Astrocyte (in vitro differentiated cells and primary cell): ENCODE data around the gene POLR3C. TPM values are rescaled to one million over a fixed set of nuclear protein-coding genes. Genes with fewer than 3 reads are reported as not detected.

Experiments
- DNase-seq: peaks from one replicate; pipeline ENCODE4 v3.0.0-alpha.2; 2010; ENCODE audit warnings: low read depth
- FAIRE-seq: peaks from 2 replicates; lab custom pipeline; 2011; peaks lifted over from hg19 to GRCh38; lab: Jason Lieb, UNC
- H2AFZ ChIP-seq: 2 replicates; pipeline ENCODE4 v1.6.0; 2012; ENCODE audit warnings: low read depth, low read length, inconsistent platforms
- H3K27ac ChIP-seq: 2 replicates; pipeline ENCODE4 v1.5.1; 2011; ENCODE audit warnings: low read depth, low read length, inconsistent platforms
- H3K27me3 ChIP-seq: 2 replicates; pipeline ENCODE4 v1.6.0; 2011; ENCODE audit warnings: low read length, inconsistent platforms; ENCODE audit not compliant: insufficient read depth
- H3K36me3 ChIP-seq: 2 replicates; pipeline ENCODE4 v1.5.1; 2011; ENCODE audit warnings: low read length, inconsistent platforms; ENCODE audit not compliant: insufficient read depth
- H3K4me1 ChIP-seq: 2 replicates; pipeline ENCODE4 v1.5.1; 2011; ENCODE audit warnings: low read length, inconsistent platforms; ENCODE audit not compliant: insufficient read depth
- H3K4me2 ChIP-seq: 2 replicates; pipeline ENCODE4 v1.6.0; 2012; ENCODE audit warnings: low read length, inconsistent platforms
- H3K4me3 ChIP-seq: 2 replicates; pipeline ENCODE4 v1.5.1; 2011; ENCODE audit warnings: low read depth, mild to moderate bottlenecking, low read length, inconsistent platforms; ENCODE audit not compliant: insufficient read depth
- H3K79me2 ChIP-seq: 2 replicates; pipeline ENCODE4 v1.6.0; 2012; ENCODE audit warnings: mild to moderate bottlenecking, low read length, inconsistent platforms; ENCODE audit not compliant: insufficient read depth
- H3K9ac ChIP-seq: 2 replicates; pipeline ENCODE4 v1.6.0; 2012; ENCODE audit warnings: mild to moderate bottlenecking, low read length, inconsistent platforms
- H3K9me3 ChIP-seq: 2 replicates; pipeline ENCODE4 v1.5.1; 2012; ENCODE audit warnings: low read depth, mild to moderate bottlenecking, low read length, inconsistent platforms; ENCODE audit not compliant: insufficient read depth
- H4K20me1 ChIP-seq: 2 replicates; pipeline ENCODE4 v1.6.0; 2012; ENCODE audit warnings: low read length, inconsistent platforms; ENCODE audit not compliant: insufficient read depth
- H3K27ac Mint-ChIP-seq: one replicate; pipeline ENCODE4 v1.8.0; 2021; ENCODE audit warnings: mild to moderate bottlenecking, mixed read lengths; ENCODE audit not compliant: unreplicated experiment
- H3K27me3 Mint-ChIP-seq: one replicate; pipeline ENCODE4 v1.8.0; 2021; ENCODE audit warnings: low read depth, mixed read lengths; ENCODE audit not compliant: unreplicated experiment
- H3K36me3 Mint-ChIP-seq: one replicate; pipeline ENCODE4 v1.8.0; 2021; ENCODE audit warnings: low read depth, mixed read lengths; ENCODE audit not compliant: unreplicated experiment
- H3K4me1 Mint-ChIP-seq: one replicate; pipeline ENCODE4 v1.8.0; 2021; ENCODE audit warnings: low read depth, mixed read lengths; ENCODE audit not compliant: unreplicated experiment
- H3K4me3 Mint-ChIP-seq: one replicate; pipeline ENCODE4 v1.8.0; 2021; ENCODE audit warnings: mild to moderate bottlenecking, moderate library complexity, mixed read lengths; ENCODE audit not compliant: unreplicated experiment
- H3K9me3 Mint-ChIP-seq: one replicate; pipeline ENCODE4 v1.8.0; 2021; ENCODE audit warnings: mild to moderate bottlenecking, mixed read lengths; ENCODE audit not compliant: unreplicated experiment
- CTCF ChIP-seq: IDR thresholded peaks from 2 replicates; pipeline ENCODE4 v1.5.1; 2011; ENCODE audit warnings: low read depth, mild to moderate bottlenecking, inconsistent platforms, low read length, moderate library complexity; ENCODE audit not compliant: insufficient read depth
- EZH2 ChIP-seq: IDR thresholded peaks from 2 replicates; pipeline ENCODE4 v1.6.1; 2012; ENCODE audit warnings: mild to moderate bottlenecking, low read length, inconsistent platforms; ENCODE audit not compliant: insufficient read depth
- microRNA-seq: library from miRNA; unstranded; fragments of <30 nt; microRNA quantifications from one replicate; pipeline ENCODE4 v1.2.0, GENCODE V29; 2020
- total RNA-seq: library from RNA; stranded (reverse); gene quantifications from 2 replicates; pipeline ENCODE4 v1.2.1, GENCODE V29; 2021

POLR3C gene
- total RNA-seq, 1 donor from 2014 or later, result 43.3 TPM

- no peak for FAIRE-seq
Measured at GRCh38 chr1:145892486-145893087, 68.6 kb downstream of the POLR3C start.

GRCh38 chr1:145893306-145894055 is 69.5 kb downstream of the POLR3C start:
- H3K4me3 Mint-ChIP-seq, result no peak overlapping the region
- Histone ChIP-seq H3K79me2 (no peaks in the 10 kb centered on the region), H3K4me1 (peaks cover 24% of the 10 kb centered on the region), H3K4me2 (peak overlapping the region; percentile 77), H4K20me1 (no peaks in the 10 kb centered on the region), H3K36me3 (no peaks in the 10 kb centered on the region), H3K27me3 (no peaks in the 10 kb centered on the region), H3K4me3 (no peak overlapping the region), H2AFZ (no peak overlapping the region), H3K27ac (no peak overlapping the region), H3K9ac (no peak overlapping the region), H3K9me3 (no peaks in the 10 kb centered on the region)
- FAIRE-seq (no peak), DNase-seq (no peak)
- peaks cover 11% of the 10 kb centered on the region for H3K27me3 Mint-ChIP-seq
- peaks cover 8% of the 10 kb centered on the region for H3K36me3 Mint-ChIP-seq
- peaks cover 20% of the 10 kb centered on the region for H3K4me1 Mint-ChIP-seq
- no peak overlapping the region for H3K27ac Mint-ChIP-seq
- no peaks in the 10 kb centered on the region for H3K9me3 Mint-ChIP-seq
- no peak for TF ChIP-seq EZH2

More at GRCh38 chr1:145892486-145893087, 68.6 kb downstream of the POLR3C start:
- Mint-ChIP-seq H3K27me3 (peaks cover 11% of the 10 kb centered on the region), H3K9me3 (no peaks in the 10 kb centered on the region), H3K36me3 (peaks cover 8% of the 10 kb centered on the region), H3K27ac (peak overlapping the region; percentile 94), H3K4me1 (peaks cover 17% of the 10 kb centered on the region), H3K4me3 (peak overlapping the region; percentile 69)
- Histone ChIP-seq H3K4me1 (peaks cover 24% of the 10 kb centered on the region), H3K9ac (peak overlapping the region; percentile 51), H4K20me1 (no peaks in the 10 kb centered on the region), H3K9me3 (no peaks in the 10 kb centered on the region), H3K27me3 (no peaks in the 10 kb centered on the region), H3K4me2 (peak overlapping the region; percentile 77), H3K4me3 (peak overlapping the region; percentile 11), H3K36me3 (no peaks in the 10 kb centered on the region), H2AFZ (peak overlapping the region; percentile 15), H3K79me2 (no peaks in the 10 kb centered on the region), H3K27ac (peak overlapping the region; percentile 86)
- peak; percentile 59 for DNase-seq
- no peak for TF ChIP-seq EZH2
- TF ChIP-seq CTCF, result no peak

Small RNA genes within 50 kb of the gene (microRNA-seq; reads per million reads assigned to microRNA genes)
- 1.1 reads per million for gene MIR6736

Other genes with a start within 250 kb of the POLR3C start
- gene GPR89A, start 216.2 kb upstream of the POLR3C start, total RNA-seq, result 16.9 and 19.1 TPM in 2 replicates
- 0.68 and 0.70 TPM in 2 replicates for gene PDZK1, start 116.8 kb upstream of the POLR3C start, total RNA-seq
- gene CD160, start 104.7 kb upstream of the POLR3C start, total RNA-seq, result not detected in 2 replicates
- 15.2 and 15.3 TPM in 2 replicates for gene RNF115, start 105 bp upstream of the POLR3C start, total RNA-seq
- 2.6 and 3.3 TPM in 2 replicates for gene NUDT17, start 21.4 kb downstream of the POLR3C start, total RNA-seq
- 42.6 and 49.9 TPM in 2 replicates for gene PIAS3, start 34.9 kb downstream of the POLR3C start, total RNA-seq
- gene ANKRD35, start 61.7 kb downstream of the POLR3C start, total RNA-seq, result 0.07 and 0.16 TPM in 2 replicates
- 0.65 and 1.0 TPM in 2 replicates for gene ITGA10, start 85.8 kb downstream of the POLR3C start, total RNA-seq
- gene PEX11B, start 94.5 kb downstream of the POLR3C start, total RNA-seq, result 19.9 and 20.7 TPM in 2 replicates
- 157 and 177 TPM in 2 replicates for gene RBM8A, start 103.3 kb downstream of the POLR3C start, total RNA-seq
- gene LIX1L, start 133.8 kb downstream of the POLR3C start, total RNA-seq, result 35.4 and 37.2 TPM in 2 replicates
- gene ANKRD34A, start 140.4 kb downstream of the POLR3C start, total RNA-seq, result 5.8 and 6.3 TPM in 2 replicates
- gene POLR3GL, start 140.5 kb downstream of the POLR3C start, total RNA-seq, result 19.2 and 20.5 TPM in 2 replicates
- 157 and 217 TPM in 2 replicates for gene TXNIP, start 172.4 kb downstream of the POLR3C start, total RNA-seq
- not detected in 2 replicates for gene HJV, start 197.5 kb downstream of the POLR3C start, total RNA-seq